ENCODE data around the gene ARPC5L.
"Not testable (repeated sequence)": the region's sequence is repeated elsewhere in the genome, so short reads cannot be mapped to it uniquely, and the experiment has no call there.

The ARPC5L gene

GRCh38 chr9:124840300-124840833, 21.6 kb upstream of the ARPC5L start:
- DNase-seq (no peak), ATAC-seq (no peak)

GRCh38 chr9:124841075-124841821, 20.7 kb upstream of the ARPC5L start:
- DNase-seq = no peak
- ATAC-seq = no peak

GRCh38 chr9:124843456-124844034, 18.4 kb upstream of the ARPC5L start:
- ATAC-seq (no peak), DNase-seq (no peak)

- DNase-seq (no peak), ATAC-seq (no peak)
Observed at GRCh38 chr9:124844291-124844690, 17.6 kb upstream of the ARPC5L start.

GRCh38 chr9:124846467-124846866, 15.5 kb upstream of the ARPC5L start:
- not testable (repeated sequence) for DNase-seq, ATAC-seq

- no peak for ATAC-seq
- no peak for DNase-seq
Observed at GRCh38 chr9:124846969-124847368, 15.0 kb upstream of the ARPC5L start.

GRCh38 chr9:124849801-124850200, 12.1 kb upstream of the ARPC5L start:
- DNase-seq = no peak
- no peak for ATAC-seq

- DNase-seq = no peak
- no peak for ATAC-seq
Observed at GRCh38 chr9:124852121-124852828, 9.7 kb upstream of the ARPC5L start.

- ATAC-seq (peak; percentile 85), DNase-seq (peak; percentile 86)
Observed at GRCh38 chr9:124852829-124853531, 8.9 kb upstream of the ARPC5L start, which contains the start of gene WDR38. WDR38 (plus strand) TSS chr9:124853460; CDS start chr9:124853532, 72 bp downstream.

- DNase-seq (no peak), ATAC-seq (no peak)
Observed at GRCh38 chr9:124853605-124854143, 8.3 kb upstream of the ARPC5L start.

GRCh38 chr9:124854161-124854560, 7.8 kb upstream of the ARPC5L start:
- DNase-seq = no peak
- no peak for ATAC-seq

GRCh38 chr9:124854822-124855221, 7.1 kb upstream of the ARPC5L start:
- no peak for DNase-seq

GRCh38 chr9:124855566-124855943, 6.4 kb upstream of the ARPC5L start:
- DNase-seq (no peak), ATAC-seq (no peak)

More at GRCh38 chr9:124854822-124855221, 7.1 kb upstream of the ARPC5L start:
- ATAC-seq = no peak

- ATAC-seq = peak; percentile 16
- DNase-seq = peak; percentile 49
Observed at GRCh38 chr9:124855944-124856765, 5.8 kb upstream of the ARPC5L start.

- ATAC-seq = no peak
Observed at GRCh38 chr9:124857533-124858162, 4.3 kb upstream of the ARPC5L start.

GRCh38 chr9:124858330-124859046, 3.4 kb upstream of the ARPC5L start:
- ATAC-seq (no peak), DNase-seq (no peak)

More at GRCh38 chr9:124857533-124858162, 4.3 kb upstream of the ARPC5L start:
- no peak for DNase-seq

GRCh38 chr9:124859803-124860581, 1.9 kb upstream of the ARPC5L start:
- DNase-seq = no peak
- no peak for ATAC-seq

- no peak for DNase-seq
- no peak for ATAC-seq
Observed at GRCh38 chr9:124860582-124861341, 1.2 kb upstream of the ARPC5L start.
